GM10266 (cell line): Measurements from ENCODE around the gene ELK3.

ENCODE experiments used
- DNase-seq: peaks from one replicate; pipeline ENCODE4 v3.0.0; 2012; ENCODE audit errors: extremely low spot score
- TF ChIP-seq, protein P1 (sequence below): IDR thresholded peaks from 2 replicates; pipeline ENCODE4 v1.5.1; 2012; ENCODE audit warnings: mild to moderate bottlenecking, low read depth; ENCODE audit not compliant: control insufficient read depth, insufficient read depth; ENCODE audit errors: missing control alignments

The ELK3 gene

DNA sequence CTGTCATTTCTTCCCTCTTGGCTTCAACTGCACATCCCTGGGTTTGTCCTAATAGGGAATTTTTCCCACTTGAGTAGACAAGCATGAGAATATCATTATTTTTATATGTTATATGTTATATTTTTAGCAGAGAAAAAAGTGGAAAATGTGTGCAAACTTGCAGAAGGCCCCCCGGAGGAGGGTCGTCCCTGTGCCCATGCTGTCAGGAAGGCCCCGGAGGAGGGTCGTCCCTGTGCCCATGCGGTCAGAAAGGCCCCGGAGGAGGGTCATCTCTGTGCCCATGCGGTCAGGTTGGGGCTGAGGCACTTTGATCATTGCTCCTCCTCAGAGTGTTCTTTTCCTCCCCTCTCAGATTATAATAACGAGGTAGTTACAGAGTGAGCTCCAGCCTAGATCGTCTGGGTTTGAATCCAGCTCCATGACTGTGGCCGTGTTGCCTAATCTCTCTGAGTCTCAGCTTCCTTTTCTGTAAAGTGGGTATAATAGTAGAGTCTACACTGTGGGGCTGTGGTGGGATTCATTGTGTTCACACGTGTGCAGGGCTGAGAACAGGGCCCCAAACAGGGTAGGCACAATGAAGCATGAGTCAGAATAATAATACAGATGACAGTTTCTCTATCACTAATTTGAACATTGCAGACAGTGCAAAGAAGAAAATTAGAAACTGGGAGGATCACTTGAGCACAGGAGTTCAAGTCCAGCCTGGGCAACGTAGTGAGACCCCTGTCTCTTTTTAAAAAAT is 33.4 kb downstream of the ELK3 start:
- TF ChIP-seq, protein P1, sequence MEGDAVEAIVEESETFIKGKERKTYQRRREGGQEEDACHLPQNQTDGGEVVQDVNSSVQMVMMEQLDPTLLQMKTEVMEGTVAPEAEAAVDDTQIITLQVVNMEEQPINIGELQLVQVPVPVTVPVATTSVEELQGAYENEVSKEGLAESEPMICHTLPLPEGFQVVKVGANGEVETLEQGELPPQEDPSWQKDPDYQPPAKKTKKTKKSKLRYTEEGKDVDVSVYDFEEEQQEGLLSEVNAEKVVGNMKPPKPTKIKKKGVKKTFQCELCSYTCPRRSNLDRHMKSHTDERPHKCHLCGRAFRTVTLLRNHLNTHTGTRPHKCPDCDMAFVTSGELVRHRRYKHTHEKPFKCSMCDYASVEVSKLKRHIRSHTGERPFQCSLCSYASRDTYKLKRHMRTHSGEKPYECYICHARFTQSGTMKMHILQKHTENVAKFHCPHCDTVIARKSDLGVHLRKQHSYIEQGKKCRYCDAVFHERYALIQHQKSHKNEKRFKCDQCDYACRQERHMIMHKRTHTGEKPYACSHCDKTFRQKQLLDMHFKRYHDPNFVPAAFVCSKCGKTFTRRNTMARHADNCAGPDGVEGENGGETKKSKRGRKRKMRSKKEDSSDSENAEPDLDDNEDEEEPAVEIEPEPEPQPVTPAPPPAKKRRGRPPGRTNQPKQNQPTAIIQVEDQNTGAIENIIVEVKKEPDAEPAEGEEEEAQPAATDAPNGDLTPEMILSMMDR = no peak
- no peak for DNase-seq

DNA sequence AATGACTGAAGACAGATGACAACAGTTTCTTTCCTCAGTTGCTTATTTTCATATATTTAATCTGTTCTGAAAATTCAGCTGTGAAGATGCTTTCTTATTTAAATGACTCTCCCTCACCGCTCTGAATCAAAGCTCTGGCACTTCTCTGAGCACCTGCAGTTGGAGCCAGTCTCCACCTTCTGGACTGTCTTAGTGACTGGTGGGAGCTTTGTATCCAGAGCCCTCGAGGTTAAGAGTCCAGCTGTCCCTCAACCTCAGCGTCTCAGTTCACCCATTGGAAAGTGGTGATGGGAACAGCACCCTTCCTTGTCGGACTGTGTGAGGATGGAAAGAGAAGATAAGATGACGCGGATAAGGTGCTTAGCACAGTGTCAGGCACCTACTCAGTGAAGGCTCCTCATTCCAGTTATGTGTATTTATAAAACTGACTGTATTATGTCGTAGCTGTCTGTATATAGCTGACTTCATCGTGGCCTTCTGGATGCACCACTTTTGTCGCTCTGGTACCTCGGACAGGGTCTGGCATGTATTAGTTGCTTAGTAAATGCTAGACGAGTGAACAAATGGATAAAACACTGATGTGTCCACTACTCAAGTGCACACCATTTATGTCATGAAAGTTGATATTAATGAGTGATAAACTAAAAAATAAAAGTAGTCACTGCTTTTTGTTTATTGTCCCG is 34.5 kb downstream of the ELK3 start:
- TF ChIP-seq, protein P1 = no peak
- no peak for DNase-seq

DNA sequence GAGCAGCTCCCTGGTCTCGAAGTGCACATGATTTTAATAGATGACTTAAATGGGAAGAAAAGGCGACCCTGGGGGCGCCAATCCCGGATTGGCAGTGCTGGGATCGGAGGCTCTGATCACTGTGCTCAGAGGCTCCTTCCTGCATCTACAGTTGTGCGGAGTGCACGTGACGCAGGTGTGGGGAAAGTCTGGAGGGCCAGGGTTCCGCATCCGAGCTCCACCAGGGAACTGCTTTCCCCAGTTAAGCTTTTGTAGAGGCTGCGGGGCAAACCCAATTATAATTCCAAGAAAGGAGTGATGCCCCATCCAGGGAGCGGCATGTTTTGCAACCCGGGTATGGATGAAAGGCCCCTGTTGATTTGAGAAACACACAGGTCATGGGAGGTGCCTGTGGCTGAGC is 36.5 kb downstream of the ELK3 start:
- DNase-seq = no peak
- TF ChIP-seq, protein P1 = no peak

DNA sequence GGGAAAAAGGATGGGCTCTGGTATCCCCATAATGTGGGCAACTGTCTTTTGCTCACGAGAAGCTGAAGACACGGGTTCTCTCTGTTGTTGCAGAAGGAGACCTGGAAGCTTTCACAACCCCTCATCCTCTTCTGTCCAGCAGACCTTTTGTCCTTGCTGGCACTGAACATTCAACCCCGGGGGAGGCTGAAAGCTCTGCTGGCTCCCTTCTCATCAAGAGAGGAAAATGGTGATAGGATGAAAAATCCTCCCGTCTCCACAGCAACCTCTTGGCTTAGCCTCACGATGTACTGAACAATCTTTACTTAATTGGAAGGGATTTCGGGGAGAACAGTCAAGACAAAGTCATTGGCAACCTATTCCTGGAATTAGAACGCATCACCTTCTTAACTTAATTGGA is 39.0 kb downstream of the ELK3 start:
- no peak for DNase-seq
- TF ChIP-seq, protein P1 = no peak

DNA sequence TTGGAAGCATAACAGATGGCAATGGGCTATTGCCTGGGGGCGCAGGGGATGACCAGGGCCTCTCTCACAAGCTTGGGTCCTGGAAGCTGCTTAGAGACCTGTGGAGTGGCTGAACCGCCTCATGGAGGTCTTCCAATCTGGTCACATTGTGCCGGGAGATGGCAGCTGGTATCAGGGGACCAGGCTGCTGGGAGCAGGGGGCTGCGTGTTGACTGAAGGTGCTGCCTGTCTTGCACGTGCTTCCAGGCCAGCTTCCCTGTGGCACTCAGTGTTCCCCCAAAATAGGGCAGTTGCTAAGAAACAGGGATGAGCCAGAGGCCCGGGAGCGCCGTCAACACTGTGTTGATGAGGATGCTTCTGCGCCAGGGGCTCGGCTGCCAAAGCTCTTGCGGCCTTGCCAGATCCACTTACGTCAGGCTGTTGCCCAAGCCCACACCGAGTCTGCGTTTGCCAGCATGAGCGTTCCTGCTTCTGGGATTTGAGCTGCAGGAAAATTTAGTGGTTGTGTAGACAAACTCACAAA is 39.8 kb downstream of the ELK3 start:
- TF ChIP-seq, protein P1 = no peak
- no peak for DNase-seq

DNA sequence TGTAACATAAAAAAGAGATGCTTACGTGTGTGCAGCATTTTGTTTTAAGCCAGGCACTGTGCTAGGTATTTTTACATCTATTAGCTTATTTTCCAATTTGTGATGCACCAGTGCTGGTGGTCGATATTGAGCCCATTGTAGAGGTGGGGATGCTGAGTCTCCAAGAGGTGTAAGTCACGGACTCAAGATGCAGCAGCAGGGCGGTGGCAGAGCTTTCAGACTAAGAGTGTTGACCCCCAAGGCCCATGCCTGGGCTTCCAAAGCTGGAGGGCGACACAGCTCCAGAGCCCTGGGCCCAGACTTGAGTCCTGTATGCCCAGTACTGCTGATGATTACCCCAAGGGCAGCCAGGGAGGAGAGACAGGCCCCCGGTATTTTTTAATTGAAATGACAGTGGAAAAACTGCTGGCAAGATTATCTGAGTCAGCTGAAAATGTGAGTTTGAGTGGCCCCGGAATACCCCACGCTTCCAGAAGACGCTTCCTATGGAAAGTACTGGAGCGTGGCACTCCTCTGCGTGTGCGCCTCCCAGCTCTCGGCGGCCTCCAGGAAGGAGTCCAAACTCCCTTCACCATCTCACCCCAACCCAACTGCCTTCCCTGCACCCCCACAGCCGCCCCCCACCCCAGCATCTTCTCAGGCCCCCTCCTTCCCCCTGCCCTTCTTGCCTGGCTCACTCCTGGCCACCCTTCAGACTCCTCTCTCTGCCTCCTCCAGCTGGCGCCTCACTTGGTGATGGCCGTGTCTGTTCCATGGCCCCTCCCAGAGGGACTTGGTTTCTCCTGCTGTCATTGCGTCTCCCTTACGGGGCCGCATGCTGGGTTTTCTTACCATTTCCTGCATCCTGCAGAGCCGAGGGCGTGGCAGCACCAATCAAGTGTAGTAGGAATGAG is 40.7 kb downstream of the ELK3 start:
- no peak for DNase-seq
- TF ChIP-seq, protein P1 = no peak
